Embryonic facial prominence (tissue), 1 donor: ENCODE data around the gene LTBP4.

Experiments used
- DNase-seq: peaks from one replicate; pipeline ENCODE4 v3.0.0-alpha.2; 2016; ENCODE audit errors: extremely low spot score

The LTBP4 gene

DNA sequence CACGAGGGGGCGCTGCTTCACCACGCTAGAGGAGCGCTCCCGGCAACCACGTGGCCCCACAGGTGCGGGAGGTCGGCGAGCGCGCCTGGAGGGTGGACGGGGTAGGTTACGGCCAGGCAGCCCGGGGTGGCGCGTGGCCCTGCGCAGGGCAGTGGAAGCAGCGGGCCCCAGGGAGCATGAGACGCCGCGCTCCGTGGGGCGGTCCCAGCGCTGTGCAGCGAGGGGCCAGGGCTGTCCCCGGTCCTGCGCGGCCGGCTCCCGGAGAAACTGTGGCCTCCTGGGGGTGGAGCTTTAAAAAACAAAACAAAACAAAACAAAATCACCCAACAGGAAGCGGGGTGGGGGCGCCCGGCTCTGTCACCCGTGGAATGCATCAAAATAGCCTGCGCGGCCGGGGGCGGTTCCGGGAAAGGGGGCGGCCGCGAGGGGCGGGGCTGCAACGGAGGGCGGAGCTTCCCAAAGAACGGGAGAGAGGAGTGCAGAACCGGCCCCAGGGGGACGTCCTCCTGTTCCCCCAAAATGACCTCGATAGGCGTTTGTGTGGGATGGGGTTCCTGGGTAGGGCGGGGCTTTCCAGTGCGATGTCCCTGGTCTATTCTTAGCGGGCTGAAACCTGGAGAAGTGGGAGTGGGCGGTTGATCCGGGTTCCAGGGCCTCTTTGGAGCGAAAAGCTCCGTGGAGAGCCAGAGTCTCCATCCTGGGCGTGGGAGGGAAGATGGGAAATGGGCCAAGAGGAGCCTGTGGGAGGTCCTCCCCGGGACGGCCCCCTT, 61.9 kb downstream of the LTBP4 start:
- DNase-seq = peak; percentile 69

DNA sequence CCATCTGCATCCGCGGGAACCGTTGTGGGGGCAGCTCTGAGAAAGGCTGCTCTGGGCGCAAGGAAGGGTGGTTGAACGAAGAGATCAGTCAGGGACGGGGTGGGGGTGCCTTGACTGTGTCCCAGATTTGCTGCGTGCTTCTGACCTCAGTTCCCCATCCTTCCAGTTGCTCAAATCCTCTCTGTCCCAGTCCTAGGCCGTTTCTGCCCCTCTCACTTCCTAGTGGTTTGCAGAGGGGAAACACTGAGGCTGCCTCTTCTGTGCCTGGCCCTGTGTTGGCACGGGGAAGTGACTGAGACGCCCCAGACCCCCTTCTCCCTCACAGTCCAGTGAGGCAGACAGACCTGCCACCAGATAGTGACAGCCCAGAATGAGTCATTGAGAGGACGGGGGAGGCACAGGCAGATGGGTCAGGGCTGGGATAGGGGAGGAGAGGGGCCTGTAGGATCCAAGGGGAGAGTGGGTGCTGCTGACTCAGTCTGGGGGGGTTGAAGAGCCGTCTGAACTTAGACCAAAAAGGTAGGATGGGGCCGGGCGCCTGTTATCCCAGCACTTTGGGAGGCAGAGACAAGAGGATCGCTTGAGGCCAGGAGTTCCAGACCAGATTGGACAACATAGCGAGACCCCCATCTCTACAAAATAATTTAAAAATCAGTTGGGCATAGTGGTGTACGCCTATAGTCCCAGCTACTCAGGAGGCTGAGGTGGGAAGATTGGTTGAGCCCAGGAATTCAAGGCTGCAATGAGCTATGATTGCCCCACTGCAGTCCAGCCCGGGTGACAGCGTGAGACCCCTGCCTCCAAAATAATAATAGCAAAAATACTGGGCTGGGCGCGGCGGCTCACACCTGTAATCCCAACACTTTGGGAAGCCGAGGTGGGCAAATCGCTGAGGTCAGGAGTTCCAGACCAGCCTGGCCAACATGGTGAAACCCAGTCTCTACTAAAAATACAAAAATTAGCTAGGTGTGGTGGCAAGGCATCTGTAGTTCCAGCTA, 62.8 kb downstream of the LTBP4 start:
- DNase-seq = no peak

DNA sequence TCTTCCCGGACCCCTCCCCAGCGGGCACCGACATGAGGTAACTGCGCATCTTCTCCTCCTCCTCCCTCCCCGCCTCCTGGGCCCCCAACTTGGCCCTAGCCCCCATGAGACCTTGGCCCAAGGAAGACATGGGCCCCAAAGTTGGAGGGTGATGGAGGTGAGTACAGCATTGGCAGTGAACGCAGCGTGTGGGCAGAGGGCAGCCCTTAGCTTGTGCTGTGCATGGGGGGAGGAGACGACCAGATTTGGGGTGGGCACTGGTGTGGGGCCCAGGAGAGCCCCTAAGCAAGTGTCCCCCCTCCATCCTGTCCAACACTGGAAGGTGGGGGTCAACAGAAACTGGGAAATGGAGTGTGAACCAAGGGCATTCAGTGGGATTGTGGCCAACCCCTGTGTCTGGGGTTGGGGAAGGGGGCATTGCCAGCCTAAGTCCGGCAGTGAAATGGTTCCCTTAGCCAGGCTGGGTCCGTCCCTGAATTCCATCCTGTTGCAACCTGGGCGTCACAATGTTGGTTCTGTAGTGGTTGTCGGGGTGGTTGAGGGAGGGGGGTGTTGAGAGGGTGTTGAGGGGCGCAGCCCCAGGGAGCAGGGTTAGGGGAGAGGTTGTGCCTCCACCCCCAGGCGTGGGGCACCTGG, 65.8 kb downstream of the LTBP4 start:
- DNase-seq = no peak

DNA sequence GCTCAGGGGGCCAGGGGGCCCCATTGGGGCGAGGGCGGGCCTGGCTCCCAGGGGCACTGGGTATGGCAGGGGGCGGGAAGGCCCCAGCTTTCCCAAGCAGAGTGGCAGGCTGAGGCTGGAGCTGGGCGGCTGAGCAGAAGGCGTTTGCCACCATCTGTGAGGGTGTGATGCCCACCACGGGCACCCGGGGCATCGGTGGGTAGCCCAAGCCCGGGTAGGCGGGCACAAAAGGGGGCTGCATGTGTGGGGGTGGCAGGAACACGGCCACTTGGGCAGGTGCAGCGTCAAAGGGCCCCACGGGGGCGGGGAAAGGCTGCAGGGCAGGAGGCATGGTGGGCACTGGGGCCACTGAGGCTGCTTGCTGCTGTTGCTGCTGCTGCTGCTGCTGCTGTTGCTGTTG, 66.4 kb downstream of the LTBP4 start:
- no peak for DNase-seq

DNA sequence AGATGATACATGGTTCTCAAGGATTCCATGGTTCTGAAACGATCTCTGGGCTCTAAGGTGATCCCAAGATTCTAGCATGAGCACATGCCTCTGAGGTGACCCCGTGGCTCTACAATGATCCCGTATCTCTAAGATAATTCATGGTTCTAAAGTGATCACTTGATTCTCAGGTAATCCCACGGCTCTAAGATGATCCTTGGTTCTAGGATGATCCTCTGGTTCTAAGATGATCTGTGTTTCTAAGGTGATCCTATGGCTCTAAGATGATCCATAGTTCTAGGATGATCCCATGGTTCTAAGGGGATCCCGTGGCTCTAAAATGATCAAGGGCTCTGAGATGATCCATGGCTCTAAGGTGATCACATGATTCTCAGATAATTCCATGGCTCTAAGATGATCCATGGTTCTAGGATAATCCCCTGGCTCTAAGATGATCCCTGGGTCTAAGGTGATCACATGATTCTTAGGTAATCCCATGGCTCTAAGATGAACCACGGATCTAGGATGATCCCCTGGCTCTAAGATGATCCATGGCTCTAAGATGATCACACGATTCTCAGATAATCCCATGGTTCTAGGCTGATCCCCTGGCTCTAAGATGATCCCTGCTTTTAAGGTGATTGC, 67.9 kb downstream of the LTBP4 start:
- no peak for DNase-seq

DNA sequence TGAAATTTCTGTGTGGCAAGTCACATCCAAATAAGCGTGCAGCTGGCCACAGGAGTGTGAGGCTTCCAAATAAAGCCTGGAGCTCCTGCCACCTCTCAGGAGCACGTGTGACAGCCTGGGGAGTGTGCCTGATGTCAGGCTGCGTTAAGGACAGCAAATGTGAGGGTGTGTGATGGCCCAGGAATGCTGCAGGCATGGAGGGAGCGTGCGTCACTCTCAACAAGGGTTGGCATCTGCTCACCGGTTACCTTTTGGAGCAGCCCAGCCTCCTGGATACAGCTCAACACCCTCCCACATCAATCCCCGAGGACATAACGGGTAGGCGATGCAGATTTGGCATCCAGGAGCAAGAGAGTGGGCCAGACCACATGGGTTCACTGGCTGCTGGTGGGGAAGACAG, 70.2 kb downstream of the LTBP4 start:
- no peak for DNase-seq

DNA sequence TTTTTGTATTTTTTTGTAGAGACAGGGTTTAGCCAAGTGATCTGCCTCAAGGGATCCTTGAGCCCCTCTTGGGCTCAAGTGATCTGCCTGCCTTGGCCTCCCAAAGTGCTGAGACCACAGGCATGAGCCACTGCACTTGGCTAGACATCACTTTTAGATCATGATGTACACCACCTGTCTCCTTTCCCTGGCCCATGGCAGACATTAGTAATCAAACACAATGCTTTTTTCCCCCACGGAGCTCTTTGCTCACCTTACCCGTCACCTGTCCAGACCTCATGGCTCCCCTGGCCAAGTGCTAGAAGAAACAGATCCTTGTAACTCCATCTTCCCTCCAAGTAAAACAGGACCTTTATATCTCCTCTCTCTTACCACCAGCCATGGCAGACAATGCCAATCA, 70.9 kb downstream of the LTBP4 start:
- no peak for DNase-seq

DNA sequence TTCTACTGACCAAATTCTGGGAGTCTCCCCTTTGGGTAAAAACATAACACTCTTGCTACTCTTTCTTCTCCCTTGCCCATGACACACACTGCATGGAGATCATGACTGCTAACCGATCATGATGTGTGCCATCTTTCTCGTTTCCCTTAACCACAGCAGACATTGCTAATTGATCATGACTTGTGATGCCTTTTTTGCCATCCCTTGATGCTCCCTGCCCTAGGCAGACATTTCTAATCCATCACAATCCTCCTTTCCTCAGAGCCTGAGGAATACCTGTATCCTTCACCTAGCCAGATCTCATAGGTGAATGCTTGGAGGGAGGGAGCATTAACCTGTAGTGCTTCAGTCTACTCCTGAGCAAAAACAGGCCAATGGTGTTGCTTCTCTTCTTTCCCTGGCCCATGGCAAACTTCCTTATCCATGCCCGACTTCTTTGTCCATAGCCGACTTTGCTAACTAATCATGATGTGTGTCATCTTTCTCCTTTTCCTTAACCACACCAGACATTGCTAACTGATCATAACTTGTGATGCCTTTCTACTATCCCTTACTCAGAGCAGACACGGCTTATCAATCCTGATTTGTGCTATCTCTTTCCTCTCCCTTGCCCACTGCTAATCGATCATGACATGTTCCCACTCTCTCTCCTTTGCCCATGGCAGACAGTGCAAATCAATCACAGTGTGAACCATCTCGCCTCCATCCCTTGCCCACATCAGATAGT, 71.6 kb downstream of the LTBP4 start:
- no peak for DNase-seq

DNA sequence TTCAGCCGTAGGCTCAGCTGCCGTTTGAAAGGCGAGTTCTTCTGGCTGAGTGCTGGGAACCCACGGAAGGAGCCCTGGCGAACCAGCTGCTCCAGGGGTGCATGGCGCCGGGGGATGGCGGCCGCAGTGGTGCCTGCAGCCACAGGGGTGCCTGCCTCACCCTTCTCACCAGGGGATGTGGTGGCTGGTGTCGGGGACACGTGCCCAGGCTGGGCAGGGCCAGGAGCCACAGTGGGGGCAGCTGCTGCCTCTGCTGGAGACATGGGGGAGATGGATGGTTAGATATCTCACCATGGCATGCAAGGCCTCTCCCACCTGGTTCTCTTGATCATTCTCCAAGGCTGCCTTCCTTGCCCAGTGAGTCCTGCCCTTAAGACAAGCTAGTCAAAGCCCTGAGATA, 72.2 kb downstream of the LTBP4 start:
- DNase-seq = no peak

DNA sequence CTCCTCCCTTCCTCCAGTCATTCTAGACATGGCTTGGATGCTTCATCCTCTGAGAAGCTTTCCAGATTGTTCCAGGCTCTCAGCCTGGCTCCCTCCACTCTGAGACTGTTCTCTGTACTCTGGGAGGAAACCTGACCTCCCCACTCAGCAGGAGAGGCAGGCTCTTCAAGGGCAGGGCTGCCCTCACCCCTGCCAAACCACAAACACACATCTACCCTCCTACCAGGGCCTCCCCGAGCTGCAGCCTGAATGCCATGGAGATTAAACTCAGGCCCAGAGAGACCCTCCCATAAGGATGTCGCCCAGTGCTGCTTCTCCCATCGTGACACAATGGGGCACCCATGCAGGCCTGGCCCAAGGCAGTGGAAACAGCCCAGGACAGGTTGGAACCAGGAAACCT, 73.1 kb downstream of the LTBP4 start:
- DNase-seq = no peak

DNA sequence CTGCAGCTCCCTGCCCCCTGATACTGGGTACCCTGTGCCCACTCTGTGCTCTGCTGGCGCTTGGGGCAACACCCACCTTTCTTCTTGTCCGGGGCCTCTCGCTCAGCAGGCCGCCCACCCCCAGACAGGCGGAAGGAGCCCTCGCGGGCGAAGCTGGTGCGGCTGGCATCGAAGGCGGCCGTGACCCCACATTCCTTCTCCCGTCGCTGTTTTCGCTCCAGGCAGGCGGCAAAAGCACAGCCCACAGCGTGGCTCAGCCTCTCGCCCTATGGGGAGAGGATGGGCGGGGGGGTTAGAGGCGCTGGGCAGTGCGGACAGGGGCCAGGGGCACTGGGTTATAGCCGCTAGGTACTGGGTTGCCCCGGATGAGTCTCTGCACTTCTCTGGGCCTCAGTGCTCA, 76.0 kb downstream of the LTBP4 start:
- no peak for DNase-seq
